Upper lobe of right lung (tissue), 1 donor: Measurements from ENCODE around the gene ACSM6. TPM values are rescaled to one million over a fixed set of nuclear protein-coding genes. Genes with fewer than 3 reads are reported as not detected.
"Not testable (repeated sequence)": the region's sequence is repeated elsewhere in the genome, so short reads cannot be mapped to it uniquely, and the experiment has no call there.

ENCODE experiments used
- ATAC-seq: fragments of 200-7000 bp; cut with Tn5 transposase; one replicate; pipeline ENCODE4 v1.9.1; 2020; ENCODE audit warnings: mild to moderate bottlenecking, moderate library complexity
- DNase-seq: peaks from one replicate; pipeline ENCODE4 v3.0.0-alpha.2; 2020
- H3K27ac ChIP-seq: fragments of 200-600 bp; one replicate; pipeline ENCODE4 v1.8.0; 2022
- H3K27me3 ChIP-seq: fragments of 200-600 bp; one replicate; pipeline ENCODE4 v1.8.0; 2022; ENCODE audit warnings: mild to moderate bottlenecking
- H3K36me3 ChIP-seq: fragments of 200-600 bp; one replicate; pipeline ENCODE4 v1.8.0; 2022
- H3K4me1 ChIP-seq: fragments of 200-600 bp; one replicate; pipeline ENCODE4 v1.8.0; 2022
- H3K4me3 ChIP-seq: fragments of 200-600 bp; one replicate; pipeline ENCODE4 v1.8.0; 2022; ENCODE audit warnings: mild to moderate bottlenecking
- H3K9me3 ChIP-seq: fragments of 200-600 bp; one replicate; pipeline ENCODE4 v1.8.0; 2022
- intact Hi-C: fragments of 100-400 bp; cut with DNase I; formaldehyde crosslinking; loops from one replicate; pipeline ENCODE4 v1.11.0; 2022
- total RNA-seq: library from RNA; stranded (reverse); fragmentation: NEBNext Ultra II Directional; extraction: Animal tissue kit (Norgen Biotek cat#: 25700); gene quantifications from one replicate; pipeline ENCODE4 v1.2.1, GENCODE V29; 2021
- TF ChIP-seq, protein P1 (sequence below): fragments of 200-600 bp; IDR thresholded peaks from one replicate; pipeline ENCODE4 v1.8.0; 2022; ENCODE audit warnings: antibody characterized with exemption
- donor health status: DM: no; HTN: yes; CAD: no; lungs with severe emphysema.

Gene ACSM6
- total RNA-seq, 1 donor from 2014 or later, result not detected

DNA sequence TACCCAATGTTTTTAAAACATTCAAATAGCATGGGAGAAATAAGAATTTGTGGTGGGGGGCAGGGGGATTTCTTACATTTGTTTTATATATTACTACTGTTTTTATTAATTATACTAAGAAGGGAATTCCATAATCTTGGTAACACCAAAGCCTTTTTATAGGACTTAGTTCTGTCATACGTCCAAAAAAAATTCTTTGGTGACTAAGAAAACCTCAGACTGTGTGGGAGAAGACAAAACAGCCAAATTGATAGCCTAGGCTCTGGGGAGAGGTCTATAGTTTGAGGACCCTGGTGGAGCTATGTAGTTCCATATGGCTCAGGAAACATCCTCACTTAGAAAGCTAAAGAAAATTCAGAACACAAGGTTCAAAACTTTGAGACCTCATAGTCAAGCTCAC is 23.4 kb downstream of the ACSM6 start:
- intact Hi-C loops, result no loop called here
- DNase-seq (no peak), ATAC-seq (no peak)
- Histone ChIP-seq H3K36me3 (no peaks in the 10 kb centered on the region), H3K27ac (no peak overlapping the region), H3K4me3 (no peak overlapping the region), H3K9me3 (no peaks in the 10 kb centered on the region), H3K27me3 (no peaks in the 10 kb centered on the region), H3K4me1 (no peaks in the 10 kb centered on the region)
- TF ChIP-seq, protein P1, sequence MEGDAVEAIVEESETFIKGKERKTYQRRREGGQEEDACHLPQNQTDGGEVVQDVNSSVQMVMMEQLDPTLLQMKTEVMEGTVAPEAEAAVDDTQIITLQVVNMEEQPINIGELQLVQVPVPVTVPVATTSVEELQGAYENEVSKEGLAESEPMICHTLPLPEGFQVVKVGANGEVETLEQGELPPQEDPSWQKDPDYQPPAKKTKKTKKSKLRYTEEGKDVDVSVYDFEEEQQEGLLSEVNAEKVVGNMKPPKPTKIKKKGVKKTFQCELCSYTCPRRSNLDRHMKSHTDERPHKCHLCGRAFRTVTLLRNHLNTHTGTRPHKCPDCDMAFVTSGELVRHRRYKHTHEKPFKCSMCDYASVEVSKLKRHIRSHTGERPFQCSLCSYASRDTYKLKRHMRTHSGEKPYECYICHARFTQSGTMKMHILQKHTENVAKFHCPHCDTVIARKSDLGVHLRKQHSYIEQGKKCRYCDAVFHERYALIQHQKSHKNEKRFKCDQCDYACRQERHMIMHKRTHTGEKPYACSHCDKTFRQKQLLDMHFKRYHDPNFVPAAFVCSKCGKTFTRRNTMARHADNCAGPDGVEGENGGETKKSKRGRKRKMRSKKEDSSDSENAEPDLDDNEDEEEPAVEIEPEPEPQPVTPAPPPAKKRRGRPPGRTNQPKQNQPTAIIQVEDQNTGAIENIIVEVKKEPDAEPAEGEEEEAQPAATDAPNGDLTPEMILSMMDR, result no peak

DNA sequence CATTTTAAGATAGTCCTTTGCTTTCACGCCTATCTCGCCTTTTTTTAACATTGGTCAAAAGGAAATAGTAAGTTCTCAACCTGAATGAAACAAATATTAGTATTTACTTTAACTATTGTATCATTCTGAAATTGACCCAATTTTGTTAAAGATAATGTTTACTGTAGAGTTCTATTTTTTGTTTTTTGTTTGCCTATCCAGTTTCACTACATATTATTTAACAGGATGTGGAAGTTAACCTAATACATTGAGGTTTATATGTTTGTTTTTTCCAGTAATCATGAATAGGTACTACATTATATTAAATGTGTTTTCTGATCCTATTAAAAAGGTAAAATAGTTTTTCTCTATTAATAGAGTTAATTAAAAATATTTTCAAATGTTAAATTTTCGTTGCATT is 26.5 kb downstream of the ACSM6 start:
- no peak overlapping the region for H3K4me3 ChIP-seq
- no peaks in the 10 kb centered on the region for H3K9me3 ChIP-seq
- ATAC-seq (no peak), DNase-seq (no peak)
- TF ChIP-seq, protein P1, result no peak
- intact Hi-C loops, result no loop called here
- H3K27ac ChIP-seq, result no peak overlapping the region
- no peaks in the 10 kb centered on the region for H3K27me3 ChIP-seq
- H3K4me1 ChIP-seq, result no peaks in the 10 kb centered on the region
- H3K36me3 ChIP-seq, result no peaks in the 10 kb centered on the region

DNA sequence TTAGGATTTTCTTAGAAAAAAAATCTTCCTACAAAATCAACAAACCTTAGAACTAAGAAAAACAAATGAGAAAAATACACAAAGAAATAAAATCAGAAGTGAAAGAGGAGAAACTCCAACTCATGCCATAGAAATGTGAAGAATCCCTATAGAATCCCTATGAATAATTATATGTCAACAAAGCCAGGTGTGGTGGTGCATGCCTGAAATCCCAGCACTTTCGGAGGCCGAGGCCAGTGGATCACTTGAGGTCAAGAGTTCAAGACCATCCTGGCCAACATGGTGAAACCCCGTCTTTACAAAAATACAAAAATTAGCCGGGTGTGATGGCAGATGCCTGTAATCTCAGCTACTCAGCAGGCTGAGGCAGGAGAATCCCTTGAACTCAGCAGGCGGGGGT is 27.1 kb downstream of the ACSM6 start:
- Histone ChIP-seq H3K27me3 (no peaks in the 10 kb centered on the region), H3K27ac (no peak overlapping the region), H3K36me3 (no peaks in the 10 kb centered on the region), H3K4me1 (no peaks in the 10 kb centered on the region), H3K9me3 (no peaks in the 10 kb centered on the region), H3K4me3 (no peak overlapping the region)
- TF ChIP-seq, protein P1, result no peak
- intact Hi-C loops, result no loop called here
- no peak for ATAC-seq
- no peak for DNase-seq

DNA sequence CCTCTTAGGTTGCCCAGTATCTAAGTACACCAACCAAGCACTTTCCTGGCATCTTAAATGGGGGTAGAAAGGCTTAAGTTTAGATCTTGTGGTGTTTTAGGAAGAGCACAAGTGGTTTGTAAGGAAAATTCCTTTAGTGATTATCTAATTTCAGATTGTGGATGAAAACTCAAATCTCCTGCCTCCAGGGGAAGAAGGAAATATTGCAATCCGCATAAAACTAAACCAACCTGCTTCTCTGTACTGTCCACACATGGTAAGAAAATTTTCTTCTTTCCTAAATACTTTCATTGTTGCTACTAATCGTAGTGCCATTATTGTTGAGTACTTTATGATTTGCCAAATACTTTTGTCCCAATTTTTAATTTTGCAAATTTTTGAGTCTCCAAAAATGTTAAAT is 31.1 kb downstream of the ACSM6 start:
- no peak for ATAC-seq
- Histone ChIP-seq H3K27me3 (no peaks in the 10 kb centered on the region), H3K4me3 (no peak overlapping the region), H3K36me3 (no peaks in the 10 kb centered on the region), H3K4me1 (no peaks in the 10 kb centered on the region), H3K9me3 (no peaks in the 10 kb centered on the region), H3K27ac (no peak overlapping the region)
- intact Hi-C loops, result no loop called here
- no peak for DNase-seq
- TF ChIP-seq, protein P1, result no peak

DNA sequence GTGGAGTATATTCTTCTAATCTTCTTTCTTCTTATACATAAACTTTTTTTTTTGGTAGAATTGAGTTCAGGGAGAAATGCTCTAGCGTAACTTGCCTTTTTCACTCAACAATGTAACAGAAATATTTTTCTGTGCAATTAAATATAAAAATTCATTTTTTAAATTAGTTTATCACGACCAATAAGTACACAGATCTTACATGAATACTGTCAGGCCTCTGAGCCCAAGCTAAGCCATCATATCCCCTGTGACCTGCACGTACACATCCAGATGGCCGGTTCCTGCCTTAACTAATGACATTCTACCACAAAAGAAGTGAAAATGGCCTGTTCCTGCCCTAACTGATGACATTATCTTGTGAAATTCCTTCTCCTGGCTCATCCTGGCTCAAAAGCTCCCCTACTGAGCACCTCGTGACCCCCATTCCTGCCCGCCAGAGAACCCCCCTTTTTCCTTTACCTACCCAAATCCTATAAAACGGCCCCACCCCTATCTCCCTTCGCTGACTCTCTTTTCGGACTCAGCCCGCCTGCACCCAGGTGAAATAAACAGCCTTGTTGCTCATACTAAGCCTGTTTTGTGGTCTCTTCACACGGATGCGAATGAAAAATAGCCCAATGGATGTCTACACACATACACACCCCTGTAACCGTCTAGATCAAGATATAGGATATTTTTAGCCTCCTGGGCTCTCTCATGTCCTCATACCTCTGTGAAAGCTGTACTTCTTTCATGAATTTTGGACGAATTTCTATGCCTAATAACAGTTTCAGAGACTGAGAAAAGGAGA is 35.1 kb downstream of the ACSM6 start:
- H3K4me3 ChIP-seq, H3K9me3 ChIP-seq, ATAC-seq, intact Hi-C loops, H3K4me1 ChIP-seq, DNase-seq, H3K27me3 ChIP-seq: not testable (repeated sequence)
- Histone ChIP-seq H3K27ac (peak overlapping the region; percentile 30), H3K36me3 (peaks cover 12% of the 10 kb centered on the region)

DNA sequence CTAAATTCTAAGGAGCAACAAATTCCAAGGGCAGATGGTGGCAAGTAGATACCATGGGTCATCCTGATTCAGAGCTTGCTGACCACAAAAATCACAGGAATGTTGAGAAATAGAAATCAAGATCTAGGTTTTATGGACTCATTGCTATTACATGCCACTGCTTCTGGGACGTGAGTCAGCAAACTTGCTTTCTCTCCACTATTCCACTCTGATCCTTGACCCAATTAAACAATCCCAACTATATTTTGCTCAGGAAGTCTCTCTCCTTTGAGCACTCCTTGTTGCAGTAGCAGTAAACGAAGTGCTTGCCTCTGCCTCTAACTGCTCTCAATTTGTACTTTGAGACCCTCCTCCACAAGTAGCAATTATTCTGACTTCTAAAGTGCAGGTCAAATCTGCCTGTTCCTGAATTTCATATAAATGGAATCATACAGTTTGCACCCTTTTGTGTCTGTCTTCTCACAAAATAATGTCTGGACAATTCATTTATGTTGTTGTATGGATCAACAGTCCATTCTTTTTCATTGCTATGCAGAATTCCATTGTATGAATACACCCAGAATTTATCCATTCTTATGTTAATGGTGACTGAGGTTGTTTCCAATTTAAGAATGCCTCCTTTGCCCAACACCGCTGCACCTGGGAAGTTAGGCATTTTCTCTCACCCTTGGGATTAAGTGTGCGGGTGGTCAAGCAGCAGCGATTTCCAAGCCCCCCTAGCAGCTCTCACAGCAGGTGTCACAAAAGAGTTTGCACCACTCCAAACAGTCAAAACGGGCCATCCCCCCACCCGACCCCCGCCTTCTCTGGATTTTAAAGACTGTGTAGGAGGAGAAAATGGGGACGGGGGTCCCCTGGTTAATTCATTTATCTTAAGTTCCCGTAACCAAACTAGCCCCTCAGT is 35.9 kb downstream of the ACSM6 start:
- H3K4me3 ChIP-seq, result peak overlapping the region; percentile 54
- DNase-seq (no peak), ATAC-seq (peak; percentile 65)
- intact Hi-C loops, result no loop called here
- H3K27me3 ChIP-seq, result no peaks in the 10 kb centered on the region
- peaks cover 20% of the 10 kb centered on the region for H3K36me3 ChIP-seq
- H3K27ac ChIP-seq, result peak overlapping the region; percentile 30
- no peaks in the 10 kb centered on the region for H3K4me1 ChIP-seq
- H3K9me3 ChIP-seq, result no peaks in the 10 kb centered on the region
- TF ChIP-seq, protein P1, result no peak

DNA sequence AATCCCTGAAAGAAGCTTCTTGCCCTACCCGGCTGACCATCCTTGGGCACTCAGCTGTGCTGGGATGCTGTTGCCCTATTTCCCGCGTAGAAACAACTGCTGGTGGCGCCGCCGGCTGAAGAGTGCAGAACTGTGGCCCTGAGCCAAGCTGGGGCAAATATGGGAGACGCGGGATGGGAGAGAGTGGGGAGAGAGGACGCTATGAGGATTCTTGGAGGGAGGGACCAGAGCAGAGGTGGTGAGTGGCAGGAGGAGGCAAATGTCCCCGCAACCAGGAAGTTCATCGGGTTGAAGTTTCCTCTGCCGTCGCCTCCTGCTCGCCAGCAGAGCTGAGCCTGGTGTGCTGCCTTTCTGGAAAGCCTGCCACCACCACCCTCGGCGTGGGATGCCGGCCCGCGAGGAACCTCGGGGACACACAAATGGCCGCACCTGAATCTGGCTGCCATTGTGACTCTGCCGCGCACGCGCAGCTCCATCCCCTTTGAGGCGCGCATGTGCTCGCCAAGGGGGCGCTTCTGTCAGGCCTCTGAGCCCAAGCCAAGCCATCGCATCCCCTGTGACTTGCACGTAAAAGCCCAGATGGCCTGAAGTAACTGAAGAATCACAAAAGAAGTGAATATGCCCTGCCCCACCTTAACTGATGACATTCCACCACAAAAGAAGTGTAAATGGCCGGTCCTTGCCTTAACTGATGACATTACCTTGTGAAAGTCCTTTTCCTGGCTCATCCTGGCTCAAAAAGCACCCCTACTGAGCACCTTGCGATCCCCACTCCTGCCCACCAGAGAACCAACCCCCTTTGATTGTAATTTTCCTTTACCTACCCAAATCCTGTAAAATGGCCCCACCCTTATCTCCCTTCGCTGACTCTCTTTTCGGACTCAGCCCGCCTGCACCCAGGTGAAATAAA is 36.9 kb downstream of the ACSM6 start:
- H3K36me3 ChIP-seq, result peaks cover 28% of the 10 kb centered on the region
- DNase-seq (peak; percentile 81), ATAC-seq (peak; percentile 77)
- peak overlapping the region; percentile 54 for H3K4me3 ChIP-seq
- H3K27ac ChIP-seq, intact Hi-C loops, H3K27me3 ChIP-seq, H3K4me1 ChIP-seq, H3K9me3 ChIP-seq: not testable (repeated sequence)
